ENCODE results near the gene AKIRIN1. TPM values are rescaled to one million over a fixed set of nuclear protein-coding genes. Genes with fewer than 3 reads are reported as not detected.
"Not testable (repeated sequence)": the region's sequence is repeated elsewhere in the genome, so short reads cannot be mapped to it uniquely, and the experiment has no call there.

Gene AKIRIN1
- total RNA-seq, 2 donors from 2014 or later: 73.9 to 74.6 TPM

GRCh38 chr1:38977399-38978244 lies 13.5 kb upstream of the AKIRIN1 start:
- not testable (repeated sequence) for H3K27me3 Mint-ChIP-seq (ENCODE audit: low read depth); H3K9me3 Mint-ChIP-seq; H3K27ac Mint-ChIP-seq; H3K4me1 Mint-ChIP-seq (ENCODE audit: low read depth); H3K36me3 Mint-ChIP-seq (ENCODE audit: insufficient read depth in 2 of 2)
- H3K4me3 Mint-ChIP-seq: peak overlapping the region in 1 of 2 donors; percentile 34
- ATAC-seq (replicated peaks in 1 of 2) (peak; percentile 38 to 62), DNase-seq (peak; percentile 40 to 61)

GRCh38 chr1:38978245-38978542 lies 12.9 kb upstream of the AKIRIN1 start:
- H3K9me3 Mint-ChIP-seq; H3K27ac Mint-ChIP-seq; ATAC-seq (replicated peaks in 1 of 2); H3K36me3 Mint-ChIP-seq (ENCODE audit: insufficient read depth in 2 of 2); H3K4me1 Mint-ChIP-seq (ENCODE audit: low read depth); H3K27me3 Mint-ChIP-seq (ENCODE audit: low read depth): not testable (repeated sequence)
- peak in 1 of 2 donors; percentile 17 for DNase-seq
- peak overlapping the region in 1 of 2 donors; percentile 34 for H3K4me3 Mint-ChIP-seq

GRCh38 chr1:38979380-38979779 lies 11.7 kb upstream of the AKIRIN1 start:
- H3K4me1 Mint-ChIP-seq (ENCODE audit: low read depth); H3K27ac Mint-ChIP-seq: not testable (repeated sequence)

GRCh38 chr1:38989979-38990378 lies 1.1 kb upstream of the AKIRIN1 start:
- no peak for ATAC-seq (replicated peaks in 1 of 2)

More at GRCh38 chr1:38979380-38979779, 11.7 kb upstream of the AKIRIN1 start:
- not testable (repeated sequence) for H3K9me3 Mint-ChIP-seq; H3K36me3 Mint-ChIP-seq (ENCODE audit: insufficient read depth in 2 of 2); H3K4me3 Mint-ChIP-seq; DNase-seq; H3K27me3 Mint-ChIP-seq (ENCODE audit: low read depth); ATAC-seq (replicated peaks in 1 of 2)

GRCh38 chr1:38990386-38990737 lies 714 bp upstream of the AKIRIN1 start:
- H3K9me3 Mint-ChIP-seq: no peaks in the 10 kb centered on the region
- peaks cover 60% of the 10 kb centered on the region for H3K4me1 Mint-ChIP-seq (ENCODE audit: low read depth)
- H3K4me3 Mint-ChIP-seq: peak overlapping the region; percentile 85 to 87
- ATAC-seq (replicated peaks in 1 of 2) (peak in 1 of 2 donors; percentile 9), DNase-seq (no peak)
- H3K27ac Mint-ChIP-seq: peak overlapping the region; percentile 86
- no peaks in the 10 kb centered on the region for H3K27me3 Mint-ChIP-seq (ENCODE audit: low read depth)
- H3K36me3 Mint-ChIP-seq (ENCODE audit: insufficient read depth in 2 of 2): peaks cover 8 to 19% of the 10 kb centered on the region in 2 donors

More at GRCh38 chr1:38989979-38990378, 1.1 kb upstream of the AKIRIN1 start:
- H3K4me3 Mint-ChIP-seq: peak overlapping the region; percentile 85 to 87
- H3K9me3 Mint-ChIP-seq: no peaks in the 10 kb centered on the region
- no peak for DNase-seq
- peak overlapping the region; percentile 86 for H3K27ac Mint-ChIP-seq
- peaks cover 8 to 17% of the 10 kb centered on the region in 2 donors for H3K36me3 Mint-ChIP-seq (ENCODE audit: insufficient read depth in 2 of 2)
- H3K4me1 Mint-ChIP-seq (ENCODE audit: low read depth): peaks cover 56% of the 10 kb centered on the region
- H3K27me3 Mint-ChIP-seq (ENCODE audit: low read depth): no peaks in the 10 kb centered on the region

GRCh38 chr1:38991638-38992411 lies 749 bp downstream of the AKIRIN1 start:
- Mint-ChIP-seq H3K36me3 (ENCODE audit: insufficient read depth in 2 of 2) (peaks cover 8 to 22% of the 10 kb centered on the region in 2 donors), H3K27ac (peak overlapping the region; percentile 80), H3K4me3 (peak overlapping the region; percentile 87 to 94), H3K9me3 (no peaks in the 10 kb centered on the region), H3K4me1 (ENCODE audit: low read depth) (peaks cover 65% of the 10 kb centered on the region), H3K27me3 (ENCODE audit: low read depth) (no peaks in the 10 kb centered on the region)
- peak; percentile 7 to 18 for DNase-seq
- ATAC-seq (replicated peaks in 1 of 2): no peak

GRCh38 chr1:38992412-38993111 lies 1.5 kb downstream of the AKIRIN1 start:
- Mint-ChIP-seq H3K27ac (peak overlapping the region; percentile 80), H3K4me3 (peak overlapping the region; percentile 87 to 94), H3K4me1 (ENCODE audit: low read depth) (peaks cover 70% of the 10 kb centered on the region), H3K9me3 (no peaks in the 10 kb centered on the region), H3K27me3 (ENCODE audit: low read depth) (no peaks in the 10 kb centered on the region), H3K36me3 (ENCODE audit: insufficient read depth in 2 of 2) (peaks cover 8 to 22% of the 10 kb centered on the region in 2 donors)
- no peak for DNase-seq
- ATAC-seq (replicated peaks in 1 of 2): no peak

GRCh38 chr1:38994196-38994595 lies 3.1 kb downstream of the AKIRIN1 start:
- peak overlapping the region; percentile 17 to 63 for H3K4me3 Mint-ChIP-seq
- no peak for ATAC-seq (replicated peaks in 1 of 2)
- peak overlapping the region; percentile 42 for H3K27ac Mint-ChIP-seq
- H3K9me3 Mint-ChIP-seq: no peaks in the 10 kb centered on the region
- peaks cover 77% of the 10 kb centered on the region for H3K4me1 Mint-ChIP-seq (ENCODE audit: low read depth)
- peaks cover 8 to 26% of the 10 kb centered on the region in 2 donors for H3K36me3 Mint-ChIP-seq (ENCODE audit: insufficient read depth in 2 of 2)
- no peaks in the 10 kb centered on the region for H3K27me3 Mint-ChIP-seq (ENCODE audit: low read depth)
- DNase-seq: no peak

- Mint-ChIP-seq H3K27me3 (ENCODE audit: low read depth) (no peaks in the 10 kb centered on the region), H3K27ac (peak overlapping the region; percentile 92), H3K4me3 (peak overlapping the region; percentile 68 to 73), H3K4me1 (ENCODE audit: low read depth) (peaks cover 78% of the 10 kb centered on the region), H3K36me3 (ENCODE audit: insufficient read depth in 2 of 2) (peaks cover 13 to 44% of the 10 kb centered on the region in 2 donors), H3K9me3 (no peaks in the 10 kb centered on the region)
- DNase-seq (no peak), ATAC-seq (replicated peaks in 1 of 2) (peak in 1 of 2 donors; percentile 21)
Observed at GRCh38 chr1:38997034-38997900, 6.2 kb downstream of the AKIRIN1 start.

GRCh38 chr1:38997901-38998190 lies 6.8 kb downstream of the AKIRIN1 start:
- ATAC-seq (replicated peaks in 1 of 2) (no peak), DNase-seq (no peak)
- Mint-ChIP-seq H3K4me3 (peak overlapping the region; percentile 68 to 73), H3K9me3 (no peaks in the 10 kb centered on the region), H3K36me3 (ENCODE audit: insufficient read depth in 2 of 2) (peaks cover 13 to 46% of the 10 kb centered on the region in 2 donors), H3K27ac (peak overlapping the region; percentile 92), H3K27me3 (ENCODE audit: low read depth) (no peaks in the 10 kb centered on the region), H3K4me1 (ENCODE audit: low read depth) (peaks cover 78% of the 10 kb centered on the region)

GRCh38 chr1:39001516-39002421 lies 10.7 kb downstream of the AKIRIN1 start:
- Mint-ChIP-seq H3K27ac (peak overlapping the region; percentile 68), H3K27me3 (ENCODE audit: low read depth) (no peaks in the 10 kb centered on the region), H3K4me1 (ENCODE audit: low read depth) (peaks cover 62% of the 10 kb centered on the region), H3K36me3 (ENCODE audit: insufficient read depth in 2 of 2) (peaks cover 27 to 44% of the 10 kb centered on the region in 2 donors), H3K9me3 (no peaks in the 10 kb centered on the region), H3K4me3 (peak overlapping the region; percentile 64 to 81)
- ATAC-seq (replicated peaks in 1 of 2) (peak; percentile 34 to 36), DNase-seq (no peak)
